ENCODE results near the gene ABCA4.
"Not testable (repeated sequence)": the region's sequence is repeated elsewhere in the genome, so short reads cannot be mapped to it uniquely, and the experiment has no call there.

Gene ABCA4

DNA sequence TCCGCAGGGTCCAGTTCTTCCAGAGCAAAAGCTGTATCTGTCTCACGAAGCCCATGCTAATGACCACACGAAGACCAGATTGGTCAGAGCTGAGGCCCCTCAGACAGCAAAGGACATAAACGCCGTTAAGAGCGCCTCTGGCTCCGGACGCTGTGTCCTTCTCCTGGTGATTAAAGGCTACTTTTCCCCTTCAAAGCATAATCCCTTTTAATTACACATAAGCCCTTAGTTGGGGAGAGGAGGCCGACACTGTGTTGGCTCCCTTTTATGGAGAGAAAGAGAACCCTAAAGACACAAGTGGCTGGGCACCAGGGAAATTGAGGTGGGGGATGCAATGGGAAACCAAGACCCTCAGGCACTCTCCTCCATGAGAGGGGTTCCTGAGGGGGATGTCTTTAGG is at the start of gene ABCA4:
Gene ABCA4 (minus strand): TSS at position 158 of the 400 bp plus-strand sequence. CDS start 103 bp downstream, at position 55.
- no peak for DNase-seq

DNA sequence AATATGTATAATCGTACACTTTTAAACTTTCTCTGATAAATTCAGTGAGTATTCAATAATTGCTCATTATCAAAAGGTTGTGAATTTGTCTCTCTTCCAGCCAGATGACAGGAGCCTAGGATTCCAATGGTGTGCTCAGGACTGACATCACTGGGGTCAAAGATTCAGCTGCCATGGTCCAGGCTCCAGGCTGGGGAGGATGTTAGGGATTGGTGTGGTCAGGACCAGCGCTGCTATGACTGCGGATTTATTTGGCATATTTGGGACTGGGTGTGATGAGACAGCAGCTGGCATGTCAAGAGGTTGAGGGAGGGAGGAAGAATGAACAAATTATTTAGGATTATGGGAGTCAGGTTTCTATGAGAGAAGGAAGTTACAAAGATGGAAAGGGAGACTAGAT is 48.2 kb upstream of the ABCA4 start:
- no peak for DNase-seq

DNA sequence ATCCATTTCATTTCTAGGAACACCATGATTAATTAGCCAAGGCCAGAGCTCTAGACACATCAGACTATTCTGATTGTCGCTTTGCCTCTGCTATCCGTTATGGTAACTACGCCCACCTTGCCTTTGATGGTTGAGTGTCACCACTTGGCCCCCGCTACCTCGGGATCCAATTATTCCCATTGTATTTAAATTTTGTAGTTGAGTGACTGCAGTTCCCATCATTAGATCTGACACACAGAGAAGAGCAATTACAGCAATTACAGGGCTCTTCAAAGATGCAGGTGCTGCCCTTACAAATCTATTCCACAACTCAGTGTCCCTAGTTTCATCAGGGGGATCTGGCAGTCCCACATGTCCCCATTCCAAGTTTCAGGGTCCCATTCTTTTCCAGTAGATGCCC is 44.9 kb upstream of the ABCA4 start:
- no peak for DNase-seq

DNA sequence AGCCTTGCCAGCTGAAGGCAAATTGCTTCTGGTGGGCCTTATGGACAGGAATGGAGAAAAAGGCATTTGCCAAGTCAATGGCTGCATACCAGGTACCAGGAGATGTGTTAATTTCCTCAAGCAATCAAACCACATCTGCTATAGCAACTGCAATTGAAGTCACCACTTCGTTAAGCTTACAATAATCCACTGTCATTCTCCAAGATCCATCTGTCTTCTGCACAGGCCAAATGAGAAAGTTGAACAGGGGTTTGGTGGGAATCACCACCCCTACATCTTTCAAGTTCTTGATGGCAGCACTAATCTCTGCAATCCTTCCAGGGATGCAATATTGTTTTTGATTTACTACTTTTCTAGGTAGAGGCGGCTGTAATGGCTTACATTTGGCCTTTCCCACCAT is 43.9 kb upstream of the ABCA4 start:
- DNase-seq: not testable (repeated sequence)

DNA sequence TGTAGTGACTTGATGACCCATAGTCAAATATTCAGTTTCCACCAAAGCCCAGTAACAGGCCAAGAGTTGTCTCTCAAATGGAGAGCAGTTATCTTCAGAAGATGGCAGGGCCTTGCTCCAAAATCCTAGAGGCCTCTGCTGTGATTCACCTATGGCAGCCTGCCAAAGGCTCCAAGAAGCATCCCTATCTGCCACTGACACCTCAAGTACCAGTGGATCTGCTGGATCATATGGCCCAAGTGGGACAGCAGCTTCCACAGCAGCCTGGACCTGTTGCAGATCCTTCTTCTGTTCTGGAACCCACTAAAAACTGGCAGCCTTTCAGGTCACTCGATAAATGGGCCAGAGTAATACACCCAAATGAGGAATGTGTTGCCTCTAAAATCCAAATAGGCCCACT is 43.2 kb upstream of the ABCA4 start:
- not testable (repeated sequence) for DNase-seq

DNA sequence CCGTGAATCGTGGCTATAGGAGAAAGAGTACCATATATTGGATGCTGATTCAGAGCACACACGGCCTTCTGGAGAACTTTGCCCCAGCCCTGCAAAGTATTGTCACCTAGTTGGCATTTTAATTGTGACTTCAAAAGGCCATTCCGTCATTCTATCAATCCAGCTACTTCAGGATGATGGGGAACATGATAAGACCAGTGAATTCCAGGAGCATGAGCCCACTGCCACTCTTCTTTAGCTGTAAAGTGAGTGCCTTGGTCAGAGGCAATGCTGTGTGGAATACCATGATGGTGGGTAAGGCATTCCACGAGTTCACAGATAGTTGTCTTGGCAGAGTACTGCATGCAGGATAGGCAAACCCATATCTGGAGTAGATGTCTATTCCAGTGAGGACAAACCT is 42.3 kb upstream of the ABCA4 start:
- not testable (repeated sequence) for DNase-seq

DNA sequence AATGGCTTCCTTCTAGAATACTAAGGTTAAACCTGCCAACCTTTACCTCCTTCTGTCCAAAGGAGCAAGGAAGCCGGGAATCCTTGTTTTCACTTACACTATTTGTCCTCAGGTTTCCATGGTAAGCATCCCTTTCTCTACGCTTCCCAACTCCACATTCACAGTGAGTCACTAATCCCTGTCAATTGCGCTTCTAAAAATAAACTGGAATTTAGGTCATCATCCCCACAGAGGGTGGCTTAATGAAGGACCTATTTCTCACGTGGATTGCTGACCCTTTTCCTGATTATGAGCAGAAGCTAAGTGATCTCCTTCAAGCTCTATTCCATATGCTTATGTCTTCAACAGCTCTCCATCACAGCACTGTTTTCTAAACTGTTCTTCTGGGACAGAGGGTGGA is 39.9 kb upstream of the ABCA4 start:
- no peak for DNase-seq

DNA sequence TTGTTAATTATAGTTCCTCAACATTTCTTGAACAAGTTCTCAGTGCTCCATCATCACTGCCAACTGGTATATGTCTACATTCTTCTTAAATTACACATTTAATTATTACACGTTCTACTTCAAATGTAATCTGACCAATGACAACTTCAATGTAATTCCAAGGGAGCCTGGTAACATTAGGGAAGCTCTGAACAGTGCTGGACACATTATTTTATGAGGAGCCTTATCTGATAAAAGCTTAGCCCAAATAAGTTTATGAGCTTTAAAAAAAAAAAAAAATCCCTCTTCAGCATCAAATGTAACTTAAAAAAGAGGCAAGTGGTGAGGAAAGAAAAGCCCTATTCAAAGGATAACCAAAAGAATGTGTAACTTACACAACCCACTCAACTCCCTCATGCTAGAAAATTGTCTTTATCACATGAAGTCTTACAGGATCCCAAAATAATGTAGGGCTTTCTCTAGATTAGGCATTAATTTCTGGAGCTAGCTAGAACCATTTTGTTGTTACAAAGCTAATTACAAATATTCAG is 35.2 kb upstream of the ABCA4 start:
- no peak for DNase-seq

DNA sequence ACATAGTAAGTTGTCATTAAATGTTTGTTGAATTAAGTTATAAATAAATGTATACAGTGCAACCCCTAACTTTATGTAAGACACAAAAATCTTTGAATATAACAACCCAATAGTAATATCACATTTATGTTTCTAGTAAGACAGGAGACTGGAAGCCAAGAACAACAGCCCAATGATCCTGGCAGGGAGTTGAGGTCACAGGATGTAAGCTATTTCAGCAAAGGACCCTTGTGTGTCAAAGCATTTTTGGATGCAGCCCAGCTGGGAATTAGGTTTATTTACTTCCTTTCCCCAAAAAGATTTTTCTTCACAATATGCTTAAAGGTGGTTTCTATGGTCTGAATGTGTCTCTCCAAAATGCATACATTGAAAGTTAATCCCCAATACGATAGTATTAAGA is 34.0 kb upstream of the ABCA4 start:
- no peak for DNase-seq

DNA sequence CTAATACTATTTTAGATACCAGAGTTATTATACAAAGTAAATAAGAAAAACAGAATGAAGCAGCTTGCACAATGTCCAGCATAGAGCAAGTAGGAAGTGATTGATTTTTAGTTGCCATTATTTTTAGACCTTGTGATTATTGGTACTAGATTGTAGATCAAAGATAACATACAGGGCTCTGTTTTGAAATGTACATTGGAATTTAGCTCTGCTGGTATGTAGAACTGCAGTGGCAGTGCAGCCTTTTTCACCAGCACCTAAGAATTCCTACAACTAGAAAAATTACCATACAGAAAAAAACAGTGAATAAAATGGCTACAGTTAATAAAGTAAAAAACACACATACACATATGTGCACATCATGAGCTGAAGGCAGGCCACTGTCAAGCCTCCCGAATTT is 32.2 kb upstream of the ABCA4 start:
- no peak for DNase-seq

DNA sequence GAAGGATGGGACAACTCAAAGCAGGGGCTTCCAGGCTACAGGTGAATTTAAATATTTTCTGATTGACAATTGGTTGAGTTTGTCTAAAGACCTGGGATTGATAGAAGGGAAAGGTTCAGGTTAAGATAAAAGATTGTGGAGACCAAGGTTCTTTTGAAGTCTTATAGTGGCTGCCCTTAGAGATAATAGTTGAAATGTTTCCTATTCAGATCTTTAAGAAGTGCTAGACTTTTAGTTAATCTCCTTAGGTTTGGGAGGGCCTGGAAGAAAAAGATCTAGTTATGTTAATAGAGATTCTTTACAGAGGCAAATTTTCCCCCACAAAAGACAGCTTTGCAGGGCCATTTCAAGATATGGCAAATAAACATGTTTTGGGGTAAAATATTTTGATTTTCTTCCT is 28.2 kb upstream of the ABCA4 start:
- not testable (repeated sequence) for DNase-seq

DNA sequence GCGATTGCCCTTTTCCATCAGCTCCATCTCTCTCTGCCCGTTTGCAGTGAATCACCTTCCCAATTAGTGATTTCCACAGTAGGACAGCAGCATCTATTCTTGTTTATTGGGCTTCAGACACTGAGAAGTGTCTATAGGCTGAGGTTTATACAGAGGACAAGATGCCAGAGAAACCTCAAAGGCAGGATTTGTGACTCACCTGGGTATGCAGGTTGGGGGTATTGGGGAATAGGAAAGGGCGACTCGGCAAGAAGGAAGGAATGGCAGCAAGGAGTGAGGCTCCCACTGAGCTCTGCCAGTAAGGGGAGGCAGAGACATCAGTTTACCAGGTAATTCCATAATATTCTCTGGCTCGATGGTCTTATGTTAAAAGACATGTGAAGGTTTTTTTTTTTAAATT is 25.3 kb upstream of the ABCA4 start:
- DNase-seq: no peak

DNA sequence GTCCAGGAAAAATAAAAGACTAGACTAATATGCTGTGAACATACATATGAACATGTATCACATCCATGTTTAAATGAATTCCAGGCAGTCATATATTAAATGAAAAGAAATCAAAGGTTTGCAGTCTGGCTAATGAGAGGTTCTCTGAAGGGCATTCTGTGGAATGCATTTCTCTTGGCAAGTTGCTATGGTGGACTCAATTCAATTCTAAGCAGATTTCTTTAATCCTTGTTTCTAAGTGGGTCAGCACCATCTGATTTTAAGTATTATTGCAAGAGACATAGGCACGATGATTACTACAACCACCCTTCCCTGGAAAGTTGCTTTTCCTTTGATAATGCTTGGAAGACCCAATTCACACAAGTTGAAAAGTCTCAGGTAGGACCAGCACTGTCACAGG is 23.9 kb upstream of the ABCA4 start:
- DNase-seq: no peak

DNA sequence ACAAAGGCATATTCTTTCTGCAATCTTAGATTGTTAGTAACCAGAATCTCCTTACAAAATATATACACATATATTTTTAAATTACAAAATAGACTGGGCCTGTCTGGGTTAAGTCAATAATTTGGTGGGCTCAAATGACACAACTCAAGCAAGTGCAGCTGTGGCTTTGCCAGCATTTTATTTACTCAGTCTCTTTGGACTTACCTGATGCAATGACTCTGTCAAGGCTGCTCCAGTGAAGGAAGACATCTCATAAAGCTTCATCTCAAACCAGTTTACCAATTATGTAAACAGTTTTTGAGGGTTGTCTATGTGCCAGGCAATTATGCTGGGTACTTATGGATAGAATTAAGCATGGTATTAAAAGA is 22.8 kb upstream of the ABCA4 start:
- no peak for DNase-seq

DNA sequence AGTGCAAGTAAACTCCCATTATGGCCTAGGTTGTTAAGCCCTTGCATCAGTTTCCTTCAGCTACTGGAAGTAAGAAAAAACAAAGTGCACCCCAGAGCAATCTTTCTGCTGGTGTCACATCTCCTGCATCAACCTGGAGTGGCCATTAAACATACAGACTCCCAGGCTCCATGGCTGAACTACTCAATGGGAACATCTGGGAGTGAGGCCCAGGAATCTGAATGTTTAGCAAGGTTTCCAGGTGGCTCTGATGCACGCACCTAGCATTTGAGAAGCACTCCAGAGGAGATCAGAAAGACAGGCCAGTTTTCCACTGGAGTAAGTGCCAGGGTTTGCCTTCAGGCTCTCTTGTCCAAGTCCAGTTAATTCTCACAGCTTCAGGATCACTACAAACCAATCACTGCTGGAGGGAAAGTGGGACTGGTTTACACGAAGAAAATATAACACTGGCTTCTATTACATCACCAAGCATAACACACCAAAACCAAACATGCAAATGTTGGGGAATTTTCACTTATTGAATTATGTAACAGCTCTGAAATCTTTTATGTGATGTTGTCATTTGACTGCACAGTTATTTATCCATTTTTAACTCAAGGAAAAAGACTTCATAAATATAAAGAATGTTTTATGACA is 22.3 kb upstream of the ABCA4 start:
- DNase-seq: no peak

DNA sequence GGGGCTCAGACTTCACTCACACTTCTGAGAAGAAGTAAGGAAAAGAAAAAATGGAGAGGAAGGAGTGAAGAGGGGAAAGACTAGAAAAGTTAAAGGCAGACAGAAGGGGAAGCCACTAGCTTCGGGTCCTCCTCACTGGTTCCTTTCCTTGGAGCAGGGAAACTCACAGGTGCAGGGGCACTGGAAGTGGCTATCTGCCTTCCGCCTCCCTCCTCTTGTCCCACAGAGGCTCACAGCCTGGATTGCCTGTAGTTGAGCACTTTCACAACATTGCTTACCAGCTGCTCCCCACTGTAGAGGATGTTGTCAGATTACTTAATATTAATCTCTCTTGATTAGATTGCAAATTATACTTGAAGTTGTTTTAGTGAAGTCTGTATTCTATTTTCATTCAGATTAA is 21.6 kb upstream of the ABCA4 start:
- no peak for DNase-seq

DNA sequence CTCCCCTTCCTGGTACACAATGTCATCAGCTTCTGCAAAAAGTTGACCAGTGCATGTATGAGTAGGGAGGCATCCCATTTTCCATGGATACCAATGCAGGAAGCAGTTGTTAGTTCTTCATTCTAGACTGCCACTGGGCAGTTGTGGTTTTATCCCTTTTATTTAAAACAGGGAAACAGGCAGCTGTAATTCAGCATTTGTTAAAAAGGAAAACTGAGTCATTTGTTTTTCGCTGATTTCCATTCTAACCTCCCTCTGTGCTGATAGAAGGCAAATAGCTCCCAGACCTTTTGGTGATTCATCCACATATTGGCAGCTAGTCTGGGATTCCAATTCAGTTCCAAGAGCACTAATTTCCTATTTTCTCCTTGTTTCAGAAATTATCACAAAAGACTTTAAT is 21.1 kb upstream of the ABCA4 start:
- no peak for DNase-seq

DNA sequence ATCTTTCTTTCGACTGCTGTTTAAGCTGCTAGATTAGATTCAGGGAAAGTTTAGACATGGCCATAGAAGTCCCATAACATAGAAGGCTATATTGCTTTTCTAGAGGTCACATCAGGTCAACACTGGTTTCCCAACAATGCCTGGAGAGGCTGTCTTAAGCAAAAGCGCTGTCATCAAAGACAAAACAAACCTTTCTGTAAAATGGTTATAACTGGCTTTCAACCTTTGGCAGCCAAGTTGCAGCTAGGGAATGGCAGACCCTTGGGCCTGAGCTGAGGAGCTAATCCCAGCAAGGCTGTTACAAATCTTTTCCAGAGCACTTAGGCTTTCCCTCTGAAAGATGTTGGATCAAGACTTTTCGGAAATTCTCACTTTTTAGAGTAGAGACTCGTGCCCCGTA is 11.2 kb upstream of the ABCA4 start:
- no peak for DNase-seq

DNA sequence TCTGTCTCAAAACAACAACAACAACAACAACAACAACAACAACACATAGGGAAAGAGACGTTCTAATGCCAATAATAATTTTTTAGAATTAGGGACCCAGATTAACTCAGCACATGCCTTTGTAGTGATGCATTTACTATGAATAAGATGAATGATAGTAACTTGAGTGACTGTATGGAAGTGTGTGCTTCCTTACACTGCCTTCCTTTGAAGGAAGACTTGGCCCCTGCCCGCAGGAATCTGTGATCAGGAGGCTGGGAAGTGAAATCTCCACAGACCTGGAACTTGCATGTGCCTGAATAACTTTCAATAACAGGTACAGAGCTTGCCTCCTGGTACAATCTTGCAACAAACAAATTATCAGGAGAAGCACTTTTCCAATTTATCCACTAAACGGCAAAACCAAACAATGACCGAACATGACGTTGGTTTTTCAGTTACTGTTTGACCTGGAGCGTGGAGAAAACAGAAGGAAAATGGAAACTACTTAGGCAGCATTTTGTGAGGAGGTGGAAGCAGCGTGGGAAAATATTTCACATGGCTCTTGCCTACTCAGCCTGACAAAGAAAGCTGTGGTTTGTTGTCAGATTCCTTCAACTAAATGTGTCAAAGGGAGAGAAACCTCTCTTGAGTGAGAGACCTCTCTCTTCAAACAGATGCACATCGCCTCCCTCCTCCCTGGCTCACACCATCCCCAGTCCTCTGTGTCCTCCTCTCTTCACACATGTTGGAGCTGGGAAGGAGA is 10.1 kb upstream of the ABCA4 start:
- DNase-seq: no peak

DNA sequence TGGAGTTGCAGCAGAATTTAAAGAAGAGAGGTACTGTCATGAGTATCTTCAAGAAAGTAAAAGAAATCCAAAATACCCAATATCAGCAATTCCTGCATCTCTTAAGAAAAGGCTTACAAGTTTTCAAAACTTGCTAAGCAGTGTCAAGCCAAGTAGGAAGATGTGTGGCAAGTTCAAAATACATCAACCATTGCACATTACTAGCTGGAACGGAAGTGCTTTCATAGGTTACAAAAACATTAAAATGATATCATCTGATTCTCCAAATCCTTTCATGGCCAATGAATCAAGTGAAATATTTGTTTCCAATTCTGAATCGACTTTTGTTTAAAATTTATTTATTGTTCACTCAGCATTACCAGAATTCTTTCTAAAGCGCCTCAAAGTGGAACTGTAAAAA is 5.7 kb upstream of the ABCA4 start:
- DNase-seq: no peak

DNA sequence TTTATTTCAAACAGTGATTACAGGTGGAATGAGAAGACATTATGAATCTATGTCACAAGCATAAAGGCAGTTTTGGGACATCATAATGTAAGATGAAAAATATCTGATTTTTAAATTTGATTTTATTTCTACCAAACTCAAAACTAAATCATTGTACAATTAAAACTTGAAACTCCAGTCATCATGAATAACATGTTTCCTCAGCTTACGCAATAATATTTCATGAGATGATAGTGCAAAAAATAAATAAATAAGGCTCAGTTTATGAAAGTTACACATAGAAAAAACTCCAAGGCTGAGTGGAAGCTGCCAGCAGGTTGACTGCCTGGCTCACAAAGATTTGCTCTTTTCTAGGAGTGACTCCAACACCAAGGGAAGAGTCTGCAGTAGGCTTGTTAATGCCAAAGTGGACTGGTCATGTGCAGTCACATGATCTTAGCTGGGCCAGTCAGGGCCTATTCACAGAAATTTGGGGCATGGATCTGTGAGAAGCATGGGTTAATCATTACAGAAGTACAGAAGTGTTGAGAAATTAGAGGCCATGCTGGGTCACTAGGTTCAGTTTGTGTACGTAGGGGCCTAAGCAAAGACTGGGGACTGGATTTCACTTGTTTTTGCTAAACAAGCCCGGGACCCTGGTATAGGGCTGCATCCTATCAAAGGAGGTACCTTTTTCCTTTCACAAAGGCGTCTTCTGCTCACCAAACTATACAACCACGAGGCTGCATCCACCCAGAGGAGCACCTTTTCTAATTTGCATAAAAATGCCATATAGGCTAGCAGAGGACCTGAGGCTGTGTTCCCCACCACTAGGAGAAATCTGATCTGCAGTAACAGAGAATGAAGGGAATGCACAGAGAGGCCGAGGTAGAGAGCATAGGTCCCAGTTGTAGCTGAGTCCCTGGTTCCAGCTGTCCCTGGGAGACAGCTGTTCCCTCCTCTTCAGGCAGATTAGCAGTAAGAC is 4.9 kb upstream of the ABCA4 start:
- DNase-seq: no peak

DNA sequence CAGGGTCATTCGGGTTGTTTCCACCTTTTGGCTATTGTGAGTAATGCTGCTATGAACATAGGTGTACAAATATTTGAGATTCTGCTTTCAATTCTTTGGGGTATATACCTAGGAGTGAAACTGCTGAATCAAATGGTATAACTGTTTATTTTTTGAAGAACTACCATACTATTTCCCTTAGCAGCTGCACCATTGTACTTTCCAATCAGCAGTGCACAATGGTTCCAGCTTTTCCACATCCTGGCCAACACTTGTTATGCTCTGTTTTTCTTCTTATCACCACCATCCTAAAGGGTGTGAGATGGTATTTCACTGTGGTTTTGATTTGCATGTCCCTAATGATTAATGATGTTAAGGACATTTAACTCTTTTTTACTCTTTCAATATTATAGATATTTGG is 3.6 kb upstream of the ABCA4 start:
- DNase-seq: no peak

DNA sequence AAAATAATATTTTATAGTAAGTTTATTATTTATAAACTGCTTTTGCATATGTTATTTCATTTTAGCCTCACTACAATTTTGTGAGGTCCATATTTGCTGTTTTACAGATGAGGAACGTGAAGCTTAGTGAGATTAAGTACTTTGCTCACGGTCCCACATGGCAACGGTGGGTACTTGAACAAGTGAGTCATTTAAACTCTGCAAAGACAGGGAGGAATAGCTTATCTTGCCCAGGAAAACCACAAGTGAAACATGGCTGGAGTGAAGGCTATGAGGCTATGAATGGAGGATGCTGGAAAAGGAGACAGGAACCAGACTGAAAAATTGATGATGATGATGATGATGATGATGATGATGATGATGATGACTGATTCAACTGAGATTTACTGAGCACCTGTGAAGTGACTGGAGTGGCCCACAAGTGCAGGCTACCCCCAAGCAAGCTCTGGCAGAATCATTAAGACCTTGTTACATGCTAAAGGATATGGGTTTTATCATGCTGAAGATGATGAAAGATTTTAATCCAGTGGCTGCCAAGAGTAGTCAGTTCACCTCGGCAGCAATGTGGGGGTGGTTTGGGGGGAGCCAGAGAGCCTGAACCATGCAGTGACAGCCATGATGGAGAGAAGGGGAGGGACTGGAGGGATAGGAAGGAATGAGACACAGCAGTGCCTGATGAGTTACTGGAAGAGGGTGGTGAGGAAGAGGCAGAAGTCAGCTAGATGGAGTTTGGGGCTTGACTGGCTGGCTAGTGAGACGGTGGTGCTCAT is 1.4 kb upstream of the ABCA4 start:
- no peak for DNase-seq
